Naive thymus-derived CD8-positive, alpha-beta T cell (primary cell): Measurements from ENCODE around the gene MS4A15. TPM values are rescaled to one million over a fixed set of nuclear protein-coding genes. Genes with fewer than 3 reads are reported as not detected.

Experiments
- ATAC-seq, 2 donors: fragments of 150-1000 bp; cut with Tn5 transposase in 1 of 2; sonication (Bioruptor Pico), chemical (Tn5 transposase) in 1 of 2; 1 replicate in 1 of 2; 2 replicates in 1 of 2; pipeline ENCODE4 v1.10.0; 2021; ENCODE audit warnings: mild to moderate bottlenecking in 2 of 2, moderate library complexity in 2 of 2
- POLR2A ChIA-PET: fragments of 350-600 bp; sonication (Branson Sonifier 250); formaldehyde crosslinking; loops from one replicate; lab custom pipeline; 2021; ENCODE audit warnings: antibody characterized with exemption; lab: Charles Lee
- DNase-seq, 10 donors: peaks; one replicate each; pipeline versions ENCODE4 v3.0.0 to v3.0.0-alpha.2; 2020 to 2022
- H3K27ac Mint-ChIP-seq, 10 donors: one replicate each; pipeline ENCODE4 v1.8.0; 2020 to 2022; ENCODE audit warnings: mild to moderate bottlenecking in 10 of 10, mixed read lengths in 10 of 10, moderate library complexity in 4 of 10, inconsistent platforms in 1 of 10
- H3K27me3 Mint-ChIP-seq, 5 donors: one replicate each; pipeline ENCODE4 v1.8.0; 2021 to 2022; ENCODE audit warnings: mixed read lengths in 5 of 5
- H3K36me3 Mint-ChIP-seq, 3 donors: one replicate each; pipeline ENCODE4 v1.8.0; 2020 to 2022; ENCODE audit warnings: mixed read lengths in 3 of 3, mild to moderate bottlenecking in 2 of 3, inconsistent platforms in 1 of 3
- H3K4me1 Mint-ChIP-seq, 4 donors: one replicate each; pipeline ENCODE4 v1.8.0; 2021 to 2022; ENCODE audit warnings: mixed read lengths in 4 of 4
- H3K4me3 Mint-ChIP-seq, 10 donors: one replicate each; pipeline ENCODE4 v1.8.0; 2020 to 2022; ENCODE audit warnings: mild to moderate bottlenecking in 10 of 10, mixed read lengths in 10 of 10, moderate library complexity in 6 of 10, inconsistent platforms in 1 of 10
- H3K9me3 Mint-ChIP-seq, 9 donors: one replicate each; pipeline ENCODE4 v1.8.0; 2020 to 2022; ENCODE audit warnings: mixed read lengths in 9 of 9, mild to moderate bottlenecking in 3 of 9, inconsistent platforms in 1 of 9, moderate library complexity in 1 of 9
- polyA plus RNA-seq, 3 donors: library from polyadenylated mRNA; unstranded; fragments of 300-500 nt; fragmentation: Illumina TruSeq; gene quantifications; one replicate each; pipeline ENCODE4 v1.2.3, GENCODE V29; 2021
- total RNA-seq, 8 experiments: library from RNA in 2 of 8; stranded (reverse) in 2 of 8; gene quantifications; one replicate each; pipeline ENCODE4 v1.2.3 and lab custom pipeline; 2021 to 2026

The MS4A15 gene
- total and polyA plus RNA-seq, 5 experiments from 2014 or later = not detected

GRCh38 chr11:60797846-60798630 lies 41.4 kb downstream of the MS4A15 start:
- DNase-seq = no peak
- POLR2A ChIA-PET = no interaction called here
- no peaks in the 10 kb centered on the region for H3K4me1 Mint-ChIP-seq
- H3K27me3 Mint-ChIP-seq = peaks cover 0 to 9% (median 1%) of the 10 kb centered on the region in 5 donors
- ATAC-seq = no peak
- H3K27ac Mint-ChIP-seq = no peak overlapping the region
- H3K36me3 Mint-ChIP-seq = no peaks in the 10 kb centered on the region
- H3K9me3 Mint-ChIP-seq = no peaks in the 10 kb centered on the region
- no peak overlapping the region for H3K4me3 Mint-ChIP-seq

GRCh38 chr11:60798631-60799030 lies 42.0 kb downstream of the MS4A15 start:
- Mint-ChIP-seq H3K27ac (no peak overlapping the region), H3K9me3 (no peaks in the 10 kb centered on the region), H3K36me3 (no peaks in the 10 kb centered on the region), H3K4me1 (no peaks in the 10 kb centered on the region), H3K27me3 (peaks cover 0 to 9% (median 1%) of the 10 kb centered on the region in 5 donors), H3K4me3 (no peak overlapping the region)
- ATAC-seq (no peak), DNase-seq (no peak)
- POLR2A ChIA-PET = no interaction called here

GRCh38 chr11:60801194-60801593 lies 44.5 kb downstream of the MS4A15 start:
- Mint-ChIP-seq H3K4me1 (peaks cover 0 to 3% (median 1%) of the 10 kb centered on the region in 4 donors), H3K9me3 (no peaks in the 10 kb centered on the region), H3K36me3 (no peaks in the 10 kb centered on the region), H3K4me3 (no peak overlapping the region), H3K27me3 (peaks cover 4 to 10% (median 5%) of the 10 kb centered on the region in 5 donors), H3K27ac (no peak overlapping the region)
- ATAC-seq (no peak), DNase-seq (no peak)
- POLR2A ChIA-PET = no interaction called here

GRCh38 chr11:60803273-60803936 lies 46.7 kb downstream of the MS4A15 start:
- Mint-ChIP-seq H3K36me3 (no peaks in the 10 kb centered on the region), H3K27me3 (peaks cover 5 to 22% (median 9%) of the 10 kb centered on the region in 5 donors), H3K27ac (no peak overlapping the region), H3K4me1 (peaks cover 0 to 4% (median 1%) of the 10 kb centered on the region in 4 donors), H3K4me3 (no peak overlapping the region), H3K9me3 (no peaks in the 10 kb centered on the region)
- no peak for ATAC-seq
- DNase-seq = no peak
- POLR2A ChIA-PET = no interaction called here

- Mint-ChIP-seq H3K27ac (no peak overlapping the region), H3K9me3 (peaks cover 0 to 4% (median 0%) of the 10 kb centered on the region in 9 donors), H3K4me3 (no peak overlapping the region), H3K27me3 (peaks cover 0 to 45% (median 8%) of the 10 kb centered on the region in 5 donors), H3K4me1 (peaks cover 0 to 4% (median 2%) of the 10 kb centered on the region in 4 donors), H3K36me3 (no peaks in the 10 kb centered on the region)
- ATAC-seq (no peak), DNase-seq (no peak)
- POLR2A ChIA-PET = no interaction called here
Observed at GRCh38 chr11:60809249-60809648, 52.6 kb downstream of the MS4A15 start.

GRCh38 chr11:60809691-60810090 lies 53.0 kb downstream of the MS4A15 start:
- Mint-ChIP-seq H3K36me3 (no peaks in the 10 kb centered on the region), H3K9me3 (peaks cover 0 to 5% (median 0%) of the 10 kb centered on the region in 9 donors), H3K4me3 (no peak overlapping the region), H3K27me3 (peaks cover 0 to 45% (median 8%) of the 10 kb centered on the region in 5 donors), H3K4me1 (peaks cover 0 to 4% (median 2%) of the 10 kb centered on the region in 4 donors), H3K27ac (no peak overlapping the region)
- no peak for ATAC-seq
- no peak for DNase-seq
- POLR2A ChIA-PET = no interaction called here

GRCh38 chr11:60810151-60810550 lies 53.5 kb downstream of the MS4A15 start:
- peaks cover 0 to 4% (median 2%) of the 10 kb centered on the region in 4 donors for H3K4me1 Mint-ChIP-seq
- ATAC-seq = no peak
- no peak overlapping the region for H3K4me3 Mint-ChIP-seq
- no peak overlapping the region for H3K27ac Mint-ChIP-seq
- H3K27me3 Mint-ChIP-seq = peaks cover 0 to 45% (median 8%) of the 10 kb centered on the region in 5 donors
- peaks cover 0 to 5% (median 0%) of the 10 kb centered on the region in 9 donors for H3K9me3 Mint-ChIP-seq
- H3K36me3 Mint-ChIP-seq = no peaks in the 10 kb centered on the region
- POLR2A ChIA-PET = no interaction called here
- no peak for DNase-seq

- no peak for DNase-seq
- Mint-ChIP-seq H3K9me3 (peaks cover 0 to 5% (median 0%) of the 10 kb centered on the region in 9 donors), H3K27ac (no peak overlapping the region), H3K4me1 (peaks cover 0 to 4% (median 2%) of the 10 kb centered on the region in 4 donors), H3K4me3 (no peak overlapping the region), H3K27me3 (peaks cover 0 to 41% (median 8%) of the 10 kb centered on the region in 5 donors), H3K36me3 (no peaks in the 10 kb centered on the region)
- ATAC-seq = no peak
- POLR2A ChIA-PET = no interaction called here
Observed at GRCh38 chr11:60810569-60810968, 53.9 kb downstream of the MS4A15 start.

GRCh38 chr11:60813324-60813723 lies 56.7 kb downstream of the MS4A15 start:
- H3K4me1 Mint-ChIP-seq = peaks cover 0 to 2% (median 0%) of the 10 kb centered on the region in 4 donors
- POLR2A ChIA-PET = no interaction called here

GRCh38 chr11:60814112-60814511 lies 57.4 kb downstream of the MS4A15 start:
- no peak overlapping the region for H3K27ac Mint-ChIP-seq
- DNase-seq = no peak

More at GRCh38 chr11:60813324-60813723, 56.7 kb downstream of the MS4A15 start:
- peak overlapping the region in 1 of 10 donors; percentile 60 for H3K27ac Mint-ChIP-seq
- DNase-seq (no peak), ATAC-seq (no peak)
- peaks cover 1 to 23% (median 3%) of the 10 kb centered on the region in 5 donors for H3K27me3 Mint-ChIP-seq
- peaks cover 0 to 17% (median 8%) of the 10 kb centered on the region in 9 donors for H3K9me3 Mint-ChIP-seq
- H3K4me3 Mint-ChIP-seq = no peak overlapping the region
- H3K36me3 Mint-ChIP-seq = peaks cover 0 to 8% (median 7%) of the 10 kb centered on the region in 3 donors

GRCh38 chr11:60816590-60817157 lies 60.0 kb downstream of the MS4A15 start:
- Mint-ChIP-seq H3K27me3 (peaks cover 0 to 6% (median 0%) of the 10 kb centered on the region in 5 donors), H3K36me3 (peaks cover 0 to 8% (median 7%) of the 10 kb centered on the region in 3 donors), H3K27ac (no peak overlapping the region), H3K4me3 (no peak overlapping the region), H3K9me3 (peaks cover 0 to 17% (median 8%) of the 10 kb centered on the region in 9 donors), H3K4me1 (no peaks in the 10 kb centered on the region)
- no peak for ATAC-seq
- DNase-seq = no peak
- POLR2A ChIA-PET = no interaction called here

More at GRCh38 chr11:60814112-60814511, 57.4 kb downstream of the MS4A15 start:
- H3K36me3 Mint-ChIP-seq = peaks cover 0 to 8% (median 7%) of the 10 kb centered on the region in 3 donors
- peaks cover 0 to 2% (median 0%) of the 10 kb centered on the region in 4 donors for H3K4me1 Mint-ChIP-seq
- H3K4me3 Mint-ChIP-seq = no peak overlapping the region
- POLR2A ChIA-PET = no interaction called here
- peaks cover 1 to 23% (median 3%) of the 10 kb centered on the region in 5 donors for H3K27me3 Mint-ChIP-seq
- H3K9me3 Mint-ChIP-seq = peaks cover 0 to 17% (median 8%) of the 10 kb centered on the region in 9 donors
- ATAC-seq = no peak

GRCh38 chr11:60818057-60818456 lies 61.4 kb downstream of the MS4A15 start:
- Mint-ChIP-seq H3K4me1 (no peaks in the 10 kb centered on the region), H3K27me3 (peaks cover 0 to 2% (median 0%) of the 10 kb centered on the region in 5 donors), H3K27ac (no peak overlapping the region), H3K4me3 (no peak overlapping the region), H3K36me3 (peaks cover 0 to 8% (median 7%) of the 10 kb centered on the region in 3 donors), H3K9me3 (peaks cover 0 to 17% (median 8%) of the 10 kb centered on the region in 9 donors)
- no peak for DNase-seq
- no peak for ATAC-seq
- POLR2A ChIA-PET = no interaction called here
